ENCODE results near the gene TAF9. TPM values are rescaled to one million over a fixed set of nuclear protein-coding genes. Genes with fewer than 3 reads are reported as not detected.

The TAF9 gene
- total and polyA plus RNA-seq, 8 donors, result 1.2 to 77.9 (median 36.2) TPM

DNA sequence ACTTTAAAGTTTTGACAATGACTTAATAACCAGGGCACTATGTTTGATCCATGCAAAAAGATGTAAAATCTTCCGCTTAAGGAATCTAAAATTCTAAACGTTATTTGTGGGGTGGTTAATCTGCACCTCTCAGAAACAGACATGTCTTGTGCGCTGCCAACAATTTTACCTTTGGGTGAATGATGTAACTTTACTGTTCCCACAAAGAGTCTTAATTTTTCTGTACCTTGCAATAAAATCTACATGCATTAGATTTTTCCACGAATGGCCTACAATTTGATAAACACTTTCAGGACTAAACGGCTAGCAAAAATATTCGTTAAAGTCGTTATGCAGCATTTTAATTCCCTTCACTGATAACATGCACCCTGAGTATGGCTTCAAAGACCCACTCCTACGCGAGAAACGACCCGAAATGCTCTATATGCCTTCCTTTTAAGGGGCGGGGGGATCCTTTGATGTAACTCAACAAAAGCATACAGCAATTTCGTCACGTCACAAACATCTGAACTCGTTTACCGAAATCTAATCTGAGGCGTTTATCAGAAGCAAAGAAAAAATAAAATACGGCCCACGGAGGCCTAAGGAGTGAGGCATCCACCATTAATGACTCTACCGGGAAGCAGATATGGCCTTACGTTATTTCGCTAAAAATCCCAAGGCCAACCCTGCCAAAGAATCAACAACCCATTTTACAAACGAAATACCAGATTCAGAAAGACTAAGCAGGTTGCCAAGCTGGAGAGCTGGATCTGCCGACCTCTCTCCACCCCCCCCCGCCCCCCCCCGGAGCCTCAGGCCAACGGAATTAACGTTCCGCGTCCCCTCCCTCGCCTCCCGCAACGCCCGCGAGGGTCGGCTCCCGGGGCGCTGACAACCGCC is 621 bp downstream of the TAF9 start:
- no peak for TF ChIP-seq POLR2A (IDR thresholded peaks at IDR 0.05)
- TF ChIP-seq, protein P1, sequence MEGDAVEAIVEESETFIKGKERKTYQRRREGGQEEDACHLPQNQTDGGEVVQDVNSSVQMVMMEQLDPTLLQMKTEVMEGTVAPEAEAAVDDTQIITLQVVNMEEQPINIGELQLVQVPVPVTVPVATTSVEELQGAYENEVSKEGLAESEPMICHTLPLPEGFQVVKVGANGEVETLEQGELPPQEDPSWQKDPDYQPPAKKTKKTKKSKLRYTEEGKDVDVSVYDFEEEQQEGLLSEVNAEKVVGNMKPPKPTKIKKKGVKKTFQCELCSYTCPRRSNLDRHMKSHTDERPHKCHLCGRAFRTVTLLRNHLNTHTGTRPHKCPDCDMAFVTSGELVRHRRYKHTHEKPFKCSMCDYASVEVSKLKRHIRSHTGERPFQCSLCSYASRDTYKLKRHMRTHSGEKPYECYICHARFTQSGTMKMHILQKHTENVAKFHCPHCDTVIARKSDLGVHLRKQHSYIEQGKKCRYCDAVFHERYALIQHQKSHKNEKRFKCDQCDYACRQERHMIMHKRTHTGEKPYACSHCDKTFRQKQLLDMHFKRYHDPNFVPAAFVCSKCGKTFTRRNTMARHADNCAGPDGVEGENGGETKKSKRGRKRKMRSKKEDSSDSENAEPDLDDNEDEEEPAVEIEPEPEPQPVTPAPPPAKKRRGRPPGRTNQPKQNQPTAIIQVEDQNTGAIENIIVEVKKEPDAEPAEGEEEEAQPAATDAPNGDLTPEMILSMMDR (IDR thresholded peaks at IDR 0.05), result no peak
- no peak for TF ChIP-seq EP300 (IDR thresholded peaks at IDR 0.05)
- DNase-seq, result peak in 1 of 2 donors; percentile 69
- Histone ChIP-seq H3K4me3 (peak overlapping the region; percentile 64 to 95 (median 76)), H3K36me3 (peaks cover 8 to 37% (median 35%) of the 10 kb centered on the region in 4 donors), H3K27me3 (no peaks in the 10 kb centered on the region), H3K27ac (peak overlapping the region; percentile 94 to 100 (median 95)), H3K9me3 (no peaks in the 10 kb centered on the region), H3K4me1 (peaks cover 10 to 53% (median 34%) of the 10 kb centered on the region in 4 donors)
- intact Hi-C loops (cut with DNase I; ENCODE audit: low total_unique reads), result loop anchor here (10.0 kb wide), 1 partner anchor 274 kb away; the partner anchor contains the start of gene SLC30A5
- WGBS, 5 donors, result 1 to 4% (median 2%) methylated on average over 24 to 39 of the region's 39 CpGs

DNA sequence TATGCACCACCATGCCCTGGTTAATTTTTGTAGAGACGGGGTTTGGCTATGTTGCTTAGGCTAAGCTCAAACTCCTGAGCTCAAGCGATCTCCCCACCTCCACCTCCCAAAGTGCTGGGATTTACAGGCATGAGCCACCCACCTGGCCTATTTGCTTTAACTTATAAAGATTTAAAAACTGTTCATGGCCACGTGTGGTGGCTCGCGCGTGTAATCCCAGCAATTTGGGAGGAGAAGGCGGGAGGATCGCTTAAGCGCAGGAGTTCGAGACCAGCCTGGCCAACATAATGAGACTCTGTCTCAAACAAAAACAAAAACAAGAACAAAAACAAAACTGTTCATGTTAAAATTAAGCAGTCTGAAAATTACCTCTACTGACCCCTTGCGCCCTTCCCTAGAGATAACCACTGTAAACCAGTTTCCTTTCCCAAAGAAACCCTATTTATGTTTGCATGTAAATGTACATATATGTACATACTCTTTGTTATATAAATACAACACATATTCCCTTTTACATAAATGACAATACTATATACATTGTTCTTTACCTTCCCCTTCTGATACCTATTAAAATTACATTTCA is 1.5 kb downstream of the TAF9 start:
- no peak for TF ChIP-seq POLR2AphosphoS5 (IDR thresholded peaks at IDR 0.05)
- TF ChIP-seq, protein P1 (IDR thresholded peaks at IDR 0.05), result no peak
- no peak for TF ChIP-seq POLR2A (IDR thresholded peaks at IDR 0.05)
- no peak for TF ChIP-seq EP300 (IDR thresholded peaks at IDR 0.05)
- peaks cover 8 to 46% (median 44%) of the 10 kb centered on the region in 4 donors for H3K36me3 ChIP-seq
- 87 to 93% (median 89%) methylated on average over 11 of the region's 11 CpGs for WGBS, 5 donors
- no peaks in the 10 kb centered on the region for H3K27me3 ChIP-seq
- H3K9me3 ChIP-seq, result no peaks in the 10 kb centered on the region
- intact Hi-C loops (cut with DNase I; ENCODE audit: low total_unique reads), result loop anchor here (10.0 kb wide), 1 partner anchor 273 kb away; the partner anchor contains the start of gene SLC30A5
- peak overlapping the region in 3 of 4 donors; percentile 74 to 95 (median 78) for H3K4me3 ChIP-seq
- peak overlapping the region in 2 of 5 donors; percentile 94 to 99 for H3K27ac ChIP-seq
- peak in 1 of 2 donors; percentile 1 for DNase-seq
- H3K4me1 ChIP-seq, result peaks cover 10 to 52% (median 34%) of the 10 kb centered on the region in 4 donors

DNA sequence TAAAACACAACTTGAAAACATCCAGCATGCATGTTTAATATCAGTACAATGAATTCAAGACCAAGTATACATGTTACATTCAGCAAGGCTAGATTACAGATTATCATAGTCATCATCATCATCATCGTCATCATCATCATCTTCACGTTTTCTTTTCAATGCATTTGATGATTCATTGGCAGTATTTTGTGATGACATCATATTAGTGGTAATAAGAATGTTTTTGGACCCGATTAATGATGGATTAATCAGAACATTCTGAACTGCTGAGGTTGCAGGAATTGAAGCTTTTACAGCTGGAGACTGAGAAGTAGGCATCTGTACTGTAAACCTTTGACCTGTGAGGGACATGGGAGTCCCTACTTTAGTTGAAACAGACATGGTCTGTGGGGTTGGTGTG is 4.5 kb downstream of the TAF9 start:
- Histone ChIP-seq H3K9me3 (no peaks in the 10 kb centered on the region), H3K36me3 (peaks cover 8 to 65% (median 50%) of the 10 kb centered on the region in 4 donors), H3K27me3 (no peaks in the 10 kb centered on the region), H3K4me3 (no peak overlapping the region), H3K4me1 (peaks cover 0 to 30% (median 19%) of the 10 kb centered on the region in 4 donors), H3K27ac (no peak overlapping the region)
- 74 to 90% (median 78%) methylated on average over 3 of the region's 3 CpGs for WGBS, 5 donors
- intact Hi-C loops (cut with DNase I; ENCODE audit: low total_unique reads), result loop anchor here (10.0 kb wide), 1 partner anchor 270 kb away; the partner anchor contains the start of gene SLC30A5
- no peak for DNase-seq
- no peak for TF ChIP-seq POLR2A (IDR thresholded peaks at IDR 0.05)
- TF ChIP-seq EP300 (IDR thresholded peaks at IDR 0.05), result no peak
- TF ChIP-seq, protein P1 (IDR thresholded peaks at IDR 0.05), result no peak
- no peak for TF ChIP-seq POLR2AphosphoS5 (IDR thresholded peaks at IDR 0.05)

DNA sequence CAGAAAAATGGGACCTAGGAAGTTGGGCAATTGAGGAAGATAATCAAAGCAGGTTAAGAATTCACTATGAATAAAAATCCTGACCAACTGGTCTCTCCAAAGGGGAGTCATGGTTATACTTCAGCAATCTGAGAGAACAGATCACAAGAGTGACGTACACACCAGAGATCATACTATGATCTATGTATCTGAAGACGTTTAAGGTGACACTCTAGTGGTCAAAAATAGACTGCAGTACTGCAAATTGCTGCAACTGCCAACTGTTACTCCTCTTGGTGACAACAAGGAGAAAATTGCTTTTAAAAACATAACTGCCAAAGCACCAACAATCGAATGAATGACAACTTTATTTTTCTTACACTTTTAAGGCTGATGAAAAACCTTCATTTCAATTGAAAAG is 4.9 kb downstream of the TAF9 start:
- H3K27ac ChIP-seq, result no peak overlapping the region
- peaks cover 0 to 30% (median 19%) of the 10 kb centered on the region in 4 donors for H3K4me1 ChIP-seq
- no peak overlapping the region for H3K4me3 ChIP-seq
- H3K9me3 ChIP-seq, result no peaks in the 10 kb centered on the region
- whole genome bisulfite sequencing, 5 donors, result 62 to 64% (median 63%) methylated on average over 3 of the region's 3 CpGs
- H3K27me3 ChIP-seq, result no peaks in the 10 kb centered on the region
- intact Hi-C loops (cut with DNase I; ENCODE audit: low total_unique reads), result loop anchor here (10.0 kb wide), 1 partner anchor 270 kb away; the partner anchor contains the start of gene SLC30A5
- H3K36me3 ChIP-seq, result peaks cover 8 to 65% (median 50%) of the 10 kb centered on the region in 4 donors
- DNase-seq, result peak in 1 of 2 donors; percentile 16
- TF ChIP-seq, protein P1 (IDR thresholded peaks at IDR 0.05), result peak in 2 of 7 experiments; percentile 13 to 17
- no peak for TF ChIP-seq POLR2AphosphoS5 (IDR thresholded peaks at IDR 0.05)

All from stomach (tissue), 9 donors.